Skeletal muscle satellite cell (primary cell): ENCODE data around the gene CTIF.

Source experiments
- H3K27me3 ChIP-seq: 2 replicates; pipeline ENCODE4 v1.7.0; 2013; ENCODE audit warnings: low read length; ENCODE audit not compliant: control insufficient read depth, insufficient read depth
- H3K36me3 ChIP-seq: 2 replicates; pipeline ENCODE4 v1.7.0; 2013; ENCODE audit warnings: mild to moderate bottlenecking, control low read depth, low read length; ENCODE audit not compliant: insufficient read depth
- H3K4me1 ChIP-seq: 2 replicates; pipeline ENCODE4 v1.7.0; 2013; ENCODE audit warnings: low read length; ENCODE audit not compliant: control insufficient read depth, insufficient read depth
- H3K4me2 ChIP-seq: 2 replicates; pipeline ENCODE4 v1.7.0; 2013; ENCODE audit warnings: mild to moderate bottlenecking, low read length
- H3K4me3 ChIP-seq: 2 replicates; pipeline ENCODE4 v1.7.0; 2013; ENCODE audit warnings: low read length
- H3K9ac ChIP-seq: 2 replicates; pipeline ENCODE4 v1.7.0; 2013; ENCODE audit warnings: mild to moderate bottlenecking, low read depth, low read length, moderate library complexity
- H3K9me3 ChIP-seq: replicated peaks from 2 replicates; pipeline ENCODE4 v1.7.0; 2013; ENCODE audit warnings: mild to moderate bottlenecking, control low read depth, low read length

CTIF gene

DNA sequence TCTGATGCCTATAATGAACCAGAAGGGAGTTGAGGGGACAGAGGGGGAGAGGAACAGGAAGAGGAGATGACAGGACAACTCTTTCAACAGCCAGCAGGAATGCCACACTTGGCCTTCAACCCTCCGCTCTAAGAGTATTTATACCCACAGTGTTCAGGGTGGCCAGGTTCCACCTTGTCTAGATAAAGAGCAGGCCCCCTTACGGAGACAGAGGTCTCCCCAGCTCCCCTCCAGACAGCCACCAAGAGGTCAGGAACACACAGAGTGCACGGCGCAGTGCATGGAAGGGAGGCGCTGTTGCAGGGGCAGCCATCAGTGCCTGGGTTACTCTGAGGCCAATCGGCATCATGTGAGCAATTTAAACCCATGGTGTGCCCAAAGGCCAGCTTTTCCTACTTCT lies 235.0 kb downstream of the CTIF start:
- no peak overlapping the region for H3K9ac ChIP-seq
- H3K9me3 ChIP-seq = no peaks in the 10 kb centered on the region
- H3K27me3 ChIP-seq = no peaks in the 10 kb centered on the region
- H3K4me2 ChIP-seq = no peak overlapping the region
- H3K36me3 ChIP-seq = peaks cover 16% of the 10 kb centered on the region
- no peak overlapping the region for H3K4me3 ChIP-seq
- H3K4me1 ChIP-seq = no peaks in the 10 kb centered on the region

DNA sequence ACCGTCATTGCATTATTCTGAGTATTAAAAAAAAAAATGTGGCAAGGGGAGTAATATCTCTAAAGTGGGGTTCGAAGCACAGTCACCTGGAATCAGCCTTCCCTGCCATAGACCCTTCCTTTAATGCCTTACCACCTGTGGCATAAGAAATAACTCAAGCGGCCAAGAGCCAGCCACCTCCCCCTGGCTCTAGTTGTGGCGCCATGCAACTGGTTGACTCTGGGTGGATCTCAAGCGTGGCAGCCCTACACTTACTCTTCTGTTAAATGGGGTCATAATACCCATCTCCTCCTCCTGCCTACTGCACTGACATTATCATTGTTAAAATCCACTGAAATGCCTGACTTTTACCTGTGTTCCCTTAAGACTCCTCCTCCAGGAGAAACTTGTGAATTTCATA lies 236.1 kb downstream of the CTIF start:
- no peaks in the 10 kb centered on the region for H3K9me3 ChIP-seq
- no peak overlapping the region for H3K9ac ChIP-seq
- H3K36me3 ChIP-seq = peaks cover 13% of the 10 kb centered on the region
- H3K4me2 ChIP-seq = no peak overlapping the region
- no peaks in the 10 kb centered on the region for H3K27me3 ChIP-seq
- H3K4me3 ChIP-seq = no peak overlapping the region
- peaks cover 3% of the 10 kb centered on the region for H3K4me1 ChIP-seq

DNA sequence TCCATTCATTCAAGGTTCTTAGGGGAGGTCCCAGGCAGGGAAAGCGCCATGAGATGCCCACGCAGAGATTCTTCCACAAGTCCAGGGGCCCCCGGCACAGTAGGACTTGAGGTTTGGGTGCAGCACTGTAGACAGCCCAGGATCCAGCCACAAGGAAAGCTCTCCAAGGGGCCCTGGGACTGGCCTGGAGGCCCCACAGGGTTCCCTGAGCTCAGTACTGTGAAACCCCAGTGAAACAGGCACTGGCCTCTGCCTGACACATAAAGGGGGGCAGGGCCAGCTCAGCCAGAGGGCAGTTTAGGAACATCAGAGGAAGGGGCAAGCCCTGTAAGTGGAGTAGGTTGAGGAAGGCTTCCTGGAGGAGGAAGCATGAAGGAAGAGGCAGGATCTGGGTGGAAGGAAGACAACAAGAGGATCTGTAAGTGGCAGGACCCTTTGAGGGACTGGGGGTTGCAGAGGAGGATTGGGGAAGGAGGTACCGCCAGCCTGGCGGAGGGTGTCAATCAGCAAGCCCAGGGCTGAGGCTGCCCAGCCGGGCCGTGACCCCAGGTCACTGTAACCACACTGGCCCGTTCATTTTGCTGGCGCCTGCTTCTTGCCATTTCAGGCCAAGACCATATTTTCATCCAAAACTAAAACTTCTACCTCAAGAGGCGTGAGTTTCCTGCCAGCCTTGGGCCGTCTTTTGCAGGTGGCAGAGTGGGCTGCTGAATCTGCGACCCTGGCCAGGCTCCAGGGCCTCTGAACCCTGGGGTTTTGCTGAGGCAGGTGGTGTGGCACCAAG lies 236.7 kb downstream of the CTIF start:
- H3K4me1 ChIP-seq = peaks cover 9% of the 10 kb centered on the region
- no peaks in the 10 kb centered on the region for H3K27me3 ChIP-seq
- no peak overlapping the region for H3K9ac ChIP-seq
- peaks cover 8% of the 10 kb centered on the region for H3K36me3 ChIP-seq
- H3K4me3 ChIP-seq = no peak overlapping the region
- no peaks in the 10 kb centered on the region for H3K9me3 ChIP-seq
- no peak overlapping the region for H3K4me2 ChIP-seq

DNA sequence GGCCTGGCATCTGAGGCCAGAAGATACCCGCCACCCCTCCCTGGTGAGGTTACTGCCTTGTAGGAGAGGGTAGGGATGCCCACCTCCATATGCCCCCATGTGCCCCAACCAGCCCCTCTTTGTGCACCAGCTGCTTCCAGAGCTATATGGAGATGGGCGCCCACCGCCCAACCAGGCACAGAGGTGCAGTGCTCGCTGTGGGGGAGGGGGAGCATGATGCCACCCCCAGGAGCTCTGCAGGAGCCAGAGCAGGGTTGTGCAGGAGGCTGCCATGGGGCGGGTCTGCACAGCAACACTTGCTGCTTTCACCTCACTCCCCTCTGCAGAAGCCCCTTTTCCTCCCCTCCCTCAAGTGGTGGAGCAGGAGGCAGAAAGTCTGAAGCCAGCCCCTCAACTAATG lies 237.3 kb downstream of the CTIF start:
- Histone ChIP-seq H3K4me1 (peaks cover 15% of the 10 kb centered on the region), H3K9me3 (no peaks in the 10 kb centered on the region), H3K4me2 (no peak overlapping the region), H3K4me3 (no peak overlapping the region), H3K27me3 (no peaks in the 10 kb centered on the region), H3K36me3 (peaks cover 6% of the 10 kb centered on the region), H3K9ac (no peak overlapping the region)

DNA sequence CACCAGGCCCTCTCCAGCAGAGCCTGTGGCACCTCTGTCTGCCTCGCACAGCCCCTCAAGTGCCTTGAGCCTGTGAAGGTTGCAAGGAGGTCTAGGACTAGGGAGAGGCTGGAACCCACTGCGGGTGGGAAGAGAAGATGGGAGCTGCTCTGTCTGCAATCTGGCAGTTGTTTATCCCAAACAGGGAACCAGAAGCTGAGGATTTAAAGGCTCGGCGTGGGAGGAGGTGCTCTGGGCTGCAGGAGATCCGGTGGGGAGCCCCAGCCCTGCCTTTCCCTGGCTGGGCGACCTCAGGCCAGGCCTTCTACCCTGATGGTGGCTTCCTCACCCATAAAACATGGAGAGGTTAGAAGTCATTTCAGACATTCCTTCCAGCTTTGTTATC lies 237.8 kb downstream of the CTIF start:
- Histone ChIP-seq H3K4me1 (peaks cover 20% of the 10 kb centered on the region), H3K27me3 (no peaks in the 10 kb centered on the region), H3K9ac (no peak overlapping the region), H3K4me3 (no peak overlapping the region), H3K36me3 (peaks cover 6% of the 10 kb centered on the region), H3K9me3 (no peaks in the 10 kb centered on the region), H3K4me2 (no peak overlapping the region)

DNA sequence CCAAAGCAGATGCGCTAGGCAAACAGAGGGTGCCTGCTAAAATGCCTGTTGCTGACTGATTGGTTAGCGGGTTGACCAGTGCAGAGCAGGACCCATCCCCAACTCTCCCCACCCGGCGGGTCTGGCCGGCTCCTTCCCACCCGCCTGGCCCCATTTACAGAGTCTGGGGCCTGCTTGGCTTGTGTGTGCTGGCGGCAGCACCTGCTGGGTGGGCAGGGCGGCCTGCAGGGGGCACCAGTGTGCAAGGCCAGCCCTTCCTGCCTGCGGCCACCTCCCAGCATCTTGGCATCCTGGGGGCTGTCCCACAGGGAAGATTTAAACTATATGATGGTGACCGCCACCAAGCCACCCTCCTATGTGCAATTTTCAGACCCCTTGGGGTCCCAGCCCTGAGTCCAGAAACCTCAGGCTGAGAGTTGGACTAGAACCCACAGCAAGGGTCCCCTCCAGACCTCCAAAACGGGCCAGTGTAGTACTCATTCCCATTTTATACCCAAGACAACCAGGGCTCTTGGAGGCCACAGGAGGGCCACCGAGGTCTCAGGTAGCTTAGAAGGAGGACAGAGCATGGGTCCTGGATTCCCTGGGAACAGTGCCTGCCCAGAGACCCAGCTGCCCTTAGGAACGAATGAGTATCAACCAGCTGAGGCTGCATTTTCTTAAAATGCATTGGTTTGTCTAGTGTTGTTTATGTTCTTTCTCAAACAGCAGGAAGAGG lies 238.4 kb downstream of the CTIF start:
- Histone ChIP-seq H3K4me1 (peaks cover 26% of the 10 kb centered on the region), H3K27me3 (no peaks in the 10 kb centered on the region), H3K9me3 (no peaks in the 10 kb centered on the region), H3K4me3 (no peak overlapping the region), H3K9ac (no peak overlapping the region), H3K36me3 (peaks cover 6% of the 10 kb centered on the region), H3K4me2 (no peak overlapping the region)

DNA sequence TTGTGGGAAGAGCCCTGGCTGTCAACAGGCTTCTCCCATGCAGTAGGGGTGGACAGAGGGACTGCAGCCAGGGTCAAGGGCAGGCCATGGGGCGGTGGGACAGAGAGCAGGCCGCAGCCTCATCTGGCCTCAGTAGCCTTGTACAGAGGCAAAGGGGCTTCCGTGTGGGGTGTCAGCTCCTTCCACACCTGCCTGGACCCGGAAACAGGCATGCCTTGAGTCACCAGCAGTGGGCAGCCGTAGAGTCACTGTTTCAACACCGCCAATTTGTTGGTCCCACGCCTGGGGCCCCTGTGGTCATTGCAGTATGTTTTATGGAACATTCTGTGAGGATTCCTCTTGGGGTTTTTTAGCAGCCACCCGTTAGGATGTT lies 238.9 kb downstream of the CTIF start:
- Histone ChIP-seq H3K36me3 (peaks cover under 1% of the 10 kb centered on the region), H3K4me3 (no peak overlapping the region), H3K4me2 (no peak overlapping the region), H3K27me3 (no peaks in the 10 kb centered on the region), H3K9ac (no peak overlapping the region), H3K4me1 (peaks cover 31% of the 10 kb centered on the region), H3K9me3 (no peaks in the 10 kb centered on the region)

DNA sequence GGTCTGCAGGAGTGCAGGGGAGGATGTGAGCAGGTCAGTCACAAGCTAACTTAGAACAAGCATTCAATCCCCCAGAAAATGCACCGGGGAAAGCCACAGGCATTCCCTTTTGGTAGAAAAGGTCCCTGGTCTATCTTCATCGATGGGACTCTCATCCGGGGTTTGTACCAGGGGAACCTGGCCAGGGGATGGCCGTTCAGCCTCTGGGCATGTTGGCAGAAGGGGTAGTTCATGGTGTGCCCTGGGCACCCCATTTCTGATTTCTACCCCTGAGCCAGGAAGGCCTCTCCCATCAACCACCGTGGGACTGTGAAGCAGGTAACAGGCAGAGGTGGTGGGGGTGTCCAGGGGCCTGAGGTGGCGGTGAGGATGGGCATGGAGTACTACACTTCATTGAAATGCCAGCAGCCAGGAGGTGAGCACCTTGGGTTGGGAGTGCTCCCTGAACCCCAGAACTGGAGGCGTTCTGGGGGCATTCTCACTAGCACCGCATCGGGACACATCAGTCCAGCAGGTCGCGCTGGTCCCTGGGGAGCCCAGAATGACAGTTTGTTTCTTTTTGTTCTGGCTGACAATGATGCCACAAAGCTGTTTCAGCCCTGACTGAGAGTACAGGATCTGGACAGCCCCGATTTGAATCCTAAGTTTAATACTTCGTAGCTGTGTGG lies 239.6 kb downstream of the CTIF start:
- Histone ChIP-seq H3K36me3 (no peaks in the 10 kb centered on the region), H3K27me3 (no peaks in the 10 kb centered on the region), H3K4me1 (peaks cover 34% of the 10 kb centered on the region), H3K4me2 (no peak overlapping the region), H3K4me3 (no peak overlapping the region), H3K9me3 (no peaks in the 10 kb centered on the region), H3K9ac (no peak overlapping the region)

DNA sequence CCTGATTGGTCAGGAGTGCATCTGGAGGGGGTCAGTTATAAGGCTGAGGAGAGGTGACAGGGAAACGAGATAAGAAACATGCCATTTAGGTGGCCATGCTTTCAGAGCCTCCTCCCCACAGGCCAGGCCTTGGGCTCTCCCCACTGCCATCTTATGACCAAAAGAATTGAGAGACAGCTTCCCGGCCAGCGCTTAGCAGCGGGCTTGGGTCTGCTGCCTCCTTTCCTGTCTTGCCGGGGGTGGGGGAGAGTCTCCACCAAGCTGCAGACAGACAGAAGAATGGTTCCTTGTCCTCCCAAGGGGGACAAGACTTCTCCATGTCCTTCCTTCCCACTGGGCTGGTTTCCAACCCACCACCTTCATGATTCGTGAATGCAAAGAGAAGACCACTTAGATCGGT lies 240.6 kb downstream of the CTIF start:
- Histone ChIP-seq H3K9me3 (no peaks in the 10 kb centered on the region), H3K4me3 (no peak overlapping the region), H3K9ac (no peak overlapping the region), H3K4me1 (peaks cover 34% of the 10 kb centered on the region), H3K36me3 (peaks cover 9% of the 10 kb centered on the region), H3K27me3 (no peaks in the 10 kb centered on the region), H3K4me2 (no peak overlapping the region)

DNA sequence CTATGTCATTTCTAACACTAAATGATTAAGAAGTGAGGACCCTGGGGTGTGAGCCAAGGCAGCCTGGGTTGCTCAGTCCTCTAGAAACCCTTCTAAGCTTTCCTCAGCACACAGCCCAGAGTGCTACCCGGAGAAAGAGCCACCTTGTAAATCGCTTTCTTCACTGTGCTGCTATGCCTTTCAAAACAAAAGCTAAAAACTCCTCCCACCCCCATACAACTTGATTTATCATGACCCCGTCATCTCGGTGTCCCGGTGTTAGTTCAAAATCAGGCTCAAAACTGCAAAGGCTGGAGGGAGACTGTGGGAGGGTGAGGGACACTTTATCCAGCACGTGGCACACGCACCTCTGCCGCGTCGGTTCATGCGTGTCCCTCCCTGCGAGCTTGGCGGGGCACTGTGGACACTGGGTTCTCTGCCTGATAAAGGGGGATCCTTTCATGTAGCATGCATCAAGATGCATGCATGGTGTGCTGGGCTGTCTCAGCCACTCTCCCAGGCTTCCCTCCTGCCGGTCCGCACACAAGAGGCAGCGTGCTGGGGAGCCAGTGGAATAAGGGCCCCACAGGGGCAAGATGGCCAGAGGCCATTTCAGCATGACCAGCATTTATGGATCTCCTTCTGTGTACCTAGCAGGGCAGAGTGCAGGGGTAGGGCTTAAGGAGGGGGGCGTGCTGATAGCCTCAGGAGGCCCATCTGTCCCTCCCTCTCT lies 241.5 kb downstream of the CTIF start:
- peaks cover 15% of the 10 kb centered on the region for H3K36me3 ChIP-seq
- H3K4me3 ChIP-seq = no peak overlapping the region
- H3K9me3 ChIP-seq = no peaks in the 10 kb centered on the region
- peak overlapping the region; percentile 72 for H3K9ac ChIP-seq
- H3K27me3 ChIP-seq = no peaks in the 10 kb centered on the region
- peaks cover 34% of the 10 kb centered on the region for H3K4me1 ChIP-seq
- peak overlapping the region; percentile 76 for H3K4me2 ChIP-seq

DNA sequence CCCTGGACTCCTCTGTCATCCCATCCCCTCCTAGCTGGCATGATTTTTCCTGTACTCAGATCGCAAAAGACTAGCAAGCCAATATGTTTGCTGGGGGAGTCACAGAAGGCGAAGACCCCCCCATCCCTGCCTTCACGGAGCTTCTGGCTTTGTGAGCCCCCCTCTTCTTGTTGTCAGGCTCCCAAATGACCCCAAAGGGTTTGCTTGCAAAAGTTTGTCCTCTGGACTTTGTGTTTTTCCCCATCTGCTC lies 242.0 kb downstream of the CTIF start:
- Histone ChIP-seq H3K4me2 (peak overlapping the region; percentile 76), H3K27me3 (no peaks in the 10 kb centered on the region), H3K9ac (peak overlapping the region; percentile 72), H3K4me3 (peak overlapping the region; percentile 55), H3K36me3 (peaks cover 20% of the 10 kb centered on the region), H3K4me1 (peaks cover 34% of the 10 kb centered on the region), H3K9me3 (no peaks in the 10 kb centered on the region)
